TTC549 (cell line): ENCODE measurements around the gene SORBS1.

Source experiments
- FAIRE-seq: peaks from 2 replicates; lab custom pipeline; 2012; peaks lifted over from hg19 to GRCh38; lab: Jason Lieb, UNC

SORBS1 gene

DNA sequence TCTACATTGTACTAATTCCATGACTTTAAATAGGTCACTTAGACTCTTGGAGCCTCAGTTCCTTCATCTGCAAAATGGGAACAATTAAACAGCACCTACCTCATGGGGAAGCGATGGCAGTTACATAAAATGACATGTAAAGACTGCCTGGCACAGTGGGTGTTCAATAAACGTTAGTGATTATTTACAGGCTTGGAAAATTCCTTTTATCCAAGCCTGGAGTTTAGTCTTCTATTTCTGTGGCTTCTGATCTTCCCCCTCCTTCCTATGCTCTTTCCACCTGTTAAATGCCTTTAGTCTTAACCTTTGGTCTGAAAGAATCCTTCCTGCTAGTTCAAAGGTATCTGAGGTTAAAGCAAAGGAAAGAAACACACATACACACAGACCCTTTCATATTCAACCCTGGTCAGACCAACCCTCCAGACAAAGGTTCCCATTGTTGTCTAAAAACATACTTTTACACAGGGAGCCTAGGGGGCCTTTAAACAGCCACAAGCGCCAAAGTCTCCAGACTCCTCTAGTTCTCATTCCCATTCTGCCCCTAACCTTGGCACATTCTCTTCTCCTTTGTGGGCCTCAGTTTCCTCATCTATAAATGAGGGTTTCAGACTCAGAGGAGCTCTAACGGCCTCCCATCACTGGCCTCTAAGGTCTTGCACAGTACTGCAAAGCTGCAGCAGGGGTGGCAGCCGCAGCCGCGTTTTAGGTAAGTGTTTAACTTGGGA lies 21.4 kb downstream of the SORBS1 start:
- FAIRE-seq = no peak

DNA sequence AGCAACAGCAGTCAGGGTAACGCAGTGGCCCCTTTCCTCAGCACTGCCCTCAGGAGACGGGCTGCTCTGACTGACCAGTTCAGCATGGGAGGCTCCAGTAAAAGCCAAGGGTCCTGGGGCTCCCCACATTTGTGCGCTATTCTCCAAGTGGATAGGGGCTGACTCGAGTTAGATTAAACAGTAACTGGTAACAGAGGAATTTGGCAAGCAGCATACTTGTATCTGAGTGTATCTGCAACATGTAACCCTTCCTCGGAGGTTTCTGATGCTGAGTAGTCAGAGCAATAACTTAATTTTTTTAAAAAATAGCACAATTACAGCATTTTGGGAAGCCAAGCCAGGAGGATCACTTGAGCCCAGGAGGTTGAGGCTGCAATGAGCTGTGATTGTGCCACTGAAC lies 22.8 kb downstream of the SORBS1 start:
- FAIRE-seq = no peak

- FAIRE-seq = no peak
Measured at GRCh38 chr10:95537542-95537927, 23.6 kb downstream of the SORBS1 start.

DNA sequence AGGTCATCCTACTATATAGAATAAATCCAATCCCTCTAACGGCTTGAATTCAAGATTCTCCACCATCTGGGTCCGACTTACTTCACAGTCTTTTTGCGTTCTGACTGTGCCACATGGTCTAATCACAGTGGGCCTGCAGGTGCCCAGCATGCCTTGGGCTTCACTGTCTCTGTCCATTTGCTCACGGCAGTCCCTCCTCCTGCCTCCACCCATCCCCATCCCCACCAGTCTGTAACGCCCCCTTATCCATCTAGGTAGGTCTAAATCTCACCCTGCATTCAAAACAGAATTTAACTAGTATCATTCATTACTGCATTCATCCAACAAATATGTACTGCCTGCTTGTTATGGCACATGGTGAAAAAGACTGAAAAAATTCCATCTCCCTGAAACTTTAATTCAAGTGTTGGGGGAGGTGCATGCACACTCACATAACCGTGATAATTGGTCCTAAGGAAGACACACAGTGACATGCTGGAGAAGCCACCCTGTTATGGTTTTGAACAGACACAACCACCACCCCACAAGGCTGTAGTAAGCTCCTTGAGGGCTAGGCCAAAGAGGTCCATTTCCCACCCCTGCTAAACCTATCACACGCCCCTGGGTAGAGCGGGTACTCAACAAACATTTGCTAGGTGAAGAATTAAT lies 24.2 kb downstream of the SORBS1 start:
- no peak for FAIRE-seq

DNA sequence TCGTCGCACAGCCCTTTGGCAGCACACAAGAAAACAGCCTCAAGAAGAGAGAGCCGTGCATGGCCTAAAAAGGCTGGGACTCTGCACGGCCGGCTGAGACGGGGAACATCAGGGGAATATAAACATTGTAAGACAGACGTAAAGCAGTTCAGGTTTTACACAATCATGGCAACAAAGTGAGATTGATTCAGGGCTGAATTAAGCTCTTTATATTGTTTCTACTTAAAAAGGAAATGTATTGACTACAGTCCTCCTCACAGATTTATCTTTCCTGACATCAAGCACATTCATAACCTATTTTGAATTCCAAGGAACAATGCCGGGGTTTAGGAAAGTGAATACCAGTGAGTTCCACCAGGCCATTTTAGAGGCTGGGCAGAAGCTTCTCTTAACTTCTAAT lies 25.2 kb downstream of the SORBS1 start:
- FAIRE-seq = no peak

DNA sequence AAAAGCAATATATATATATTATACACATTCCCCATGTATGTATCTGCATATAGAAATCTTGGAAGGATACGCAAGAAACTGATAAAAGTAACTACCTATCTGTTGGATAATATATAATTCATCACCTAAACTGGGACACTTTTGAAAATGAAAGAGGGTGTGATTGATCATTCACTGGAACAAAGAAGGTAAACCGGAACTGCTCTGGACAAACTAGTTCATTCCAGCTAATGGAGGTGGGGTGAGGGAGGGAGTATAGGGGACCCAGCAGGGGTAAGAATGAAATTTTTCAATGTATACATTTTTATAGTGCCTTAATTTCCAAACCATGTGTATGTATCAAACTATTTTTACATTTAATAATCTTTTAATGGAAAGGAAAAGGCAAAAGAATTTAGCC lies 25.6 kb downstream of the SORBS1 start:
- FAIRE-seq = no peak

DNA sequence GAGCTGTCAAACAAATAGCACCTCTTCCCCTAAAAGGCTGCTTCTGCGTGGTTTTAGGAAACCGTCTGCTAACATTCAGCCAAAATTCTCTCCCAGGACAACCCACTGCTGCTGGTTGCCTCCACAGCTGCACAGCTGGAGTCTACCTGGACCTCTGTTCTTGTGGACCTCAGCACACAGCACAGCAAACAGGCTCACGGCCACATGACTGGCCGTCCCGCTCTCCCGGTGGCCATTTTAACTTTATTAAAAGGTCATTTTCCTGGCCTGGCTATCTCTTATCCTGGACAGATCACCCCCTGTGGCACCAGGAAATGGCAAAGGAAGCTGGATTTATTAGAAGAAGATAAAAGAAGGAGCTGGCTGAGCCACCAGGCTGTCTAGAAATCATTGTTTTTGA lies 27.6 kb downstream of the SORBS1 start:
- FAIRE-seq = no peak

- FAIRE-seq = no peak
Measured at GRCh38 chr10:95532536-95532935, 28.6 kb downstream of the SORBS1 start.

DNA sequence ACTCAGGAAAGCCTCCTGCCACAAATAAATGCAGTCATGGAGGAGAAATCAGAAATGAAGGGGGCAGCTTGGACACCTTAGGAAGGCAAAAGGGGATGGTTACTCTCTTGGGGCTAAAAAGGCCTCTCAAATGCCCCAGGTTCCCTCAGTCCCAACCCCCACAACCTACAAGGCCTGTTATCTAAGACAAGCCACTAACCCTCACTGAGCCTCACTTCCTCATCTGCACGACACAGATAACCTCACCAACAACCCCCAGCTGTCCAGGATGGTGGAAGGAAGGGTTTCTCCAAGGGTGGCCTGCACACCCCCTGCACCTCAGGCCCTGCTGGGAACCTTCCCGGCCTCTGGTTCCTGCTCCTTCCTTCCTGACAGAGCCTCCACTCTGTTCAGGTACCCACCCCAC lies 29.2 kb downstream of the SORBS1 start:
- no peak for FAIRE-seq

DNA sequence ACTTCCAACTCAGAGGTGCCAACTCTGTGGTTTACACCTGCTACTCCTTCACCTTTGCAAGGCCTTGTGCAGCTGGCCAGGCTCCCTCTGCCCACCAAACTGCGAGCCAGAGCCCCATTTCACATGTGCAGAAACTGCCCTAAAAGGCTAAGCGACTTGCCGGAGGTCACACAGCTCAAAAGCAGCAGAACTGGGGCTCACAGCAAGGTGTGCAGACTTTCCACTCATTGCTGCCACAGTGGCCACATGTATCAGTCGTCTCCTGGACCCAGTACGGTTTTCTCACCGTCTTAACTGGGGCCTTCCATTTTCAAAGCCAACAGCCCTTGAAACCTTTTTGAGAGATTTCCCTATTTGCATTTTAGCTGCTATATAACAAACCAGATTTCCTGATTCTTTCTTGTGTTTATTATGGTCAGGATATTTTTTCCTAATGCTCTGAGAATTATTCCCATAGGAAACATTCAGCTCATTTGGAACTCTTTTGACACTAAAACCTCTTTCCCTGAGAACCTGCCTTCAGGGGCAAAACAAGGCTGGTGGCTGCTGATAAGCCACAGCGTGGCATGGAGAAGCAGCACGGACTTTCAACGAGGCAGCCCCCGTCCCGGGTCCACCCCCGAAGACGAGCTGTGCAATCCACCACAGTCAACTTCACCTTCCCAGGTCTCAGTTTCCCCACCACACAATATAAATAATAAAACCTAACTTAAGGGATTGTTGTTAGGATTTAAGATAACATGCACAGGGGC lies 29.9 kb downstream of the SORBS1 start:
- FAIRE-seq = no peak

- FAIRE-seq = no peak
Measured at GRCh38 chr10:95530561-95530960, 30.6 kb downstream of the SORBS1 start.

DNA sequence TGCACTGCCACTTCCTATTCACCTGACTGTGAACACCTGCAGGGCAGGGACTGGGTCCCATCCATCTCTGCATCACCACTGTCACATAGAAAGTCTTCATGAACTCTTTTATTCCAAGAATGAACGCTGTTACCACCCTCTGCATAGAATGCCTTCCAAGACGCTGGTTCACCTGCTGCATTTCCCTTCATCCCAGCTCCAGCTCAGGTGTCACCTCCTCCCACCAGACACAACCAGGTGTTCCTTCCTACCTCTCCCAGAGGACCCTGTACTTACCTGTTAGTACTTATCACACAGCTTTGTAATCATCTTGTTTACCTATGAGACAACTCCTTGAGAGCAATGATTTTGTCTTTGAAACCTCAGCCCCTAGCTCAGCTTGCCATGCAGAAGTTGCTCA lies 31.1 kb downstream of the SORBS1 start:
- FAIRE-seq = no peak

- no peak for FAIRE-seq
Measured at GRCh38 chr10:95526044-95526443, 35.1 kb downstream of the SORBS1 start.

DNA sequence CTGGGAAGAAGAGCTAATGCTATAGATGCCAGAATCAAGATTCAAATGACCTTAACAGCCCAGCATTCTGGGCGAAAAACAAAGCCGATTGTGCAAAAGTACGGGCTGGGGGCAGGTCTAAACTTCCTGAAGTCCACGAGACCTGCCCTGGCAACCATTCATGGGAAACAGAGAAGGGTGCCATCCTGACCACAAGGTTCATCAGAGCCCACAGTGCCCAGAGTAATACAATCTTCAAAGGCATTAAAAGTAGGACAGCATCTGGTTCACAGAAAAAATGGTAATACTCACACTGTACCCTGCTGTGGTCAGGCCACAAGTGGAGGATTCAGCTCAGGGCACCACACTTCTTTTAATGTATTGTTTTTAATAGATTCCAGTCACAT lies 36.1 kb downstream of the SORBS1 start:
- no peak for FAIRE-seq

DNA sequence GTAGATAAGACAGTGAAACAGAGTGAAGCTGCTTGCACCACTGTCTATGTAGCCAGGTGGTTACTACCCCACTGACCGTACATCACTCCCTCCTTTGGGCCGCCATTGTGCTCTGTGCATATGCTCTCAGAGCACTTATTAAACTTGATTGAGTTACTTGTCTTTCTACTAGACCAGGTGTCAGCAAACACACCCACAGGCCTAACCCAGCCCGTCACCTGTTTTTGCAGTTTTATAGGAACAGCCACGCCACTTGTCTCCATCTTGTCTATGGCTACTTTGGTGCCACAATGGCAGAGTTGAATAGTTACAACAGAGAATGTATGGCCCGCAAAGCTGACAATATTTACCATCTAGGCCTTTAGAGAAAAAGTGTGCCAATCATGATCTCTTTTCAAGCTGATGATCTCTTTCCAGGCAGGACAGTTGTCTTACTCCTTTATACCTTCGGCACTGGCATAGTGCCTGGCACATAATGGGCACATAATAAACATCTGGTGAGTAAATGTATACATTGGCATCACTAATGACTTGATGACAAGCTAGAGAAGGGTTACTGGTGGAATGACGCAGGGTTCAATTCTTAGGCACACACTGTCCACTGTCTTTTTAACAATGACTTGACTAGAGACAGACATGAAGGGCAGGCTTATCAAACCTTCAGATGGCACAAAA lies 36.7 kb downstream of the SORBS1 start:
- no peak for FAIRE-seq

DNA sequence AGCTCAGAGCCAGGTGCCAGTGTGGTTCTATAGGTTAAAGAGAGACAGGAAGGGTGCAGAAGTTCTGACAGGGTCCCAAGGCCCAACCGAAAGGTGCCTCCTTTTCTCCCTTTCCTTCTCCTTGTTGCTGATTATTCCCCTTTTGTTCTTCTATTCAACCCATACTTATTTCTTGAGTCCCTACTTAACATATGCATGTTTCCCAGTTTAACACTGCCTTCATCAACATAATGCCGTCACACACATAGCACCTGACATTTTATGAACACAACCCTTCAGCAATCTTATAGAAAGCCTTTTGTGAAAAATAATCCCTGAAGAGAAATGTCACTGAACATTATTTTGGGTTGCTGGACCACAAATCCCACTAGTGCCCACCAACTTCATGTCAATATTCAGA lies 39.1 kb downstream of the SORBS1 start:
- no peak for FAIRE-seq

GRCh38 chr10:95520617-95521016 lies 40.6 kb downstream of the SORBS1 start:
- FAIRE-seq = no peak

DNA sequence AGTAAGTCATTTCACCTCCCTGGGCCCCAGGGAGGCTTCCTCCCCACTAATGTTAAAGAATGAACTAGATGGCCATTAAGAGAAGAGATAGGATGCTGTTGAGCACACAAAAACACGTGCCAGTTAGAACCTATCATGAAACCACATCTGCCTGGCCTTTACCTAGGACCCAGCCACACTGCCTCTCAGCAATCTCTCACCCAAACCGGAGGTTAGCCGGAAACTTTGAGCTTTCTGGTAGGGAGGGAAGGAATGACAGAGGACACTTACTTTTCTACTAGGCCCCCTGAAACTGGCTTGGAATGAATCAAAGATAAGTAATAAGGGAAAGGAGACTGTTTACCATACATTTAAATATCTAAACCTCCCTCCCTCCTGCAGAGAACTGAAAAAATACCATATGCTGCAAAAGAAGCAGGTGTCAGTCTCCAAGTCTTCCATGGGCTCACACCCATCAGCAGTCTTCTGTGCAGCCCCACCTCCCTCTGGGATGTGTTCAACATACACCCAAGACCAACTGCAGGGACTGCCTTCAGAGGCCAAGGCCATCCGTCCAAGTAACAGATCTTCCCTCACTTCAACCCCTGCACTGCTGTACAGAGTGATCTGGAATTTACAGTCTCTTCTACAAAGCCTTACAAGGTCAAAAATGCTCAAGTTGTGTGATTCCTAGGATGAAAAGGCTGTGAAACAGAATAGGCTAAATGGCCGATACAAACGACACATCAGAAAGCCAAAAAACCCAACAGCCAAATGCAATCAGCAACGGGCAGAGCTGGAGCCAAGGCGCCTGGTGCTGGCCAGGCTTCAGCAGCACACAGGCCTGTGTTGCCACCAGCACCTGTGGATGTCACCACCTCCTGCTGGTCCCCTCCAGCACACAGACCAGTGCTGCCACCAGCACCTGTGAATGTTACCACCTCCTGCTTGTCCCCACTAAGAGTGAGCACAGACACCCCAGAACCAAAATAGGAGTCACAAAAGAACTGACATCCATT lies 42.4 kb downstream of the SORBS1 start:
- no peak for FAIRE-seq

- no peak for FAIRE-seq
Measured at GRCh38 chr10:95517536-95518454, 43.4 kb downstream of the SORBS1 start.

- no peak for FAIRE-seq
Measured at GRCh38 chr10:95516774-95517373, 44.3 kb downstream of the SORBS1 start.
